HG03439 (cell line): ENCODE data around the gene KIDINS220.

Source experiments
- ATAC-seq: cut with Tn5 transposase; IDR thresholded peaks from one replicate; pipeline ENCODE4 v1.9.1; 2021; ENCODE audit warnings: mild to moderate bottlenecking, moderate library complexity; ENCODE audit not compliant: unreplicated experiment

KIDINS220 gene

DNA sequence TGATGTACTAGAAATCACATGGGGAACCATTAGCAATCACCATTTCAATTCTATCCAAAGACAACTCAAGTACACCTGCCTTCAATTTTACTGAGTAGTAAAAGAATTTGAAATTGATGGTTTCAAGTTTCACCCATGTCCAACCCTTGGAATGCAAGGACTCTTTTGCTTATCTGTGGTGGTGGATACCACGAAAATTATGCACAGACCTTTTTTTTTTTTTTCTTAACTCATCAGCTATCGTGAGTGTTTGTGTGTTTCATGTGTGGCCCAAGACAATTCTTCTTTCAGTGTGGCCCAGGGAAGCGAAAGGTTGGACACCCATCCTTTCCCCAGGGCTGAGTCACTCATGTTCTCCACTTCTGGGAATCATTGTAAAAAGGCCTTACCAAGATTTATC, 132.5 kb downstream of the KIDINS220 start:
- no peak for ATAC-seq

DNA sequence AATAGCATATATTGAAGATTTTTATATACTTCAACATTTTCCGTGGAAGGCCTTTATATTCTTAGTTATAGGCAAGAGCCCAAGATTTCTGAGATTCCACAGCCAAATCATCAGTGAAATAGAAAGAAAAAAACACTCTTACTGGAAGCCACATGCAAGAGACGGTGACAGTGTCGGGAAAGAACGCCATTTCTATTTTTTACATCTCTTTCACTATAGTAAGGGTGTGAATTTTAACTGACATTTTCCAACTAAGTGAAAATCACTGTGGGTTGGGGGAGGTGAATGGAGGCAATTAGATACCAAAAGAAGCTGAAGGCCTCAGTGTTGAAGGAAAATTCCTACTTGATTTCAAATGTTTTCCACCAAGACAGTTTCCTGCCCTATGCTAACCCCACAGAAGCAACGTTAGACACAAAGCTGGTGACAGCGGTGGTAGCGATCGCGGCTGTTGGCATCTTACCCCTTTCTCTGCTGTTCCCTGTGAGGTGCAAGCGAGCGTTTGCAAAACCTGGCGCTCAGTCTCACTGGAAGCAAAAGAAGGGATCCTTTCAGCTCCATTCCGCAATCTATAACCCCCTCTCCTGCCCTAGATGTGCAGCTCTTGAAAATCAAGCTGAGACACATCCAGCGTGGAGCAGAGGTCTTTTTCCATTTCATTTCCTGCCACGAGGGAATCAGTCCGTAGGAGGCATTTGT, 135.6 kb downstream of the KIDINS220 start:
- no peak for ATAC-seq

DNA sequence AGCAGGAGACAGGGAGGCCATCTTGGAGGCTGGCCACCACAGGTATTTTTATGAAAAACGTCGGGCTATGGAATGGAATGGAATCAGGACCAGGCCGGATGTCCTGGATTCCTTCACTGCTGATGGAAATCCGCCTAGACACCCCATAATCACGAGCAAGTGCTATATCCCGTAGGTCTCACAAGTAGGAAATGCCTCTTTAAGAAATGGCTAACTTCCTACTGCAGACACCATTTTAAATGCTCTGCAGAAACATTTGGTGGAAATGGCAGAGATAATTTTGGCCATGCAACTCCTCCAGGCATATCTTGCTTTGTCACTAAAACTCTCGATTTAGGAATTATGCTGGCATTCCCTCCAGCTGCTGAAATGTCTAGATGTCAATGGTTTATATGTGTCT, 137.6 kb downstream of the KIDINS220 start:
- no peak for ATAC-seq

DNA sequence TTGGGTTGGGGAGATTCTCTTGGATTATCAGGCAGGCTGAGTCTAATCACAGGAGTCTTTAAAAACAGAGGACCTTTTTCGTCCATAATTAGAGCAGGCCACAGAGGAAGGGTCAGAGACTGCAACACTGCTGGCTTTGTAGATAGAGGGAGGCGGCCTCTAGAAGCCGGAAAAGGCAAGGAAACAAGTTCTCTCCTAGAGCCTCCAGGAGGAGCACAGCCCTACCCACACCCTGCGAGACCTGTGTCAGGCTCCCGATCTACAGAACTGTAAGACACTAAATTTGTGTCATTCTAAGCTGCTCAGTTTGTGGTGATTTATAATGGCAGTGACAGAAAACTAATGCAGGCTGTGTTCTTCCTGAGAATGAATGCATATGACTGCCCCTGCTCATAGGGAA, 140.2 kb downstream of the KIDINS220 start:
- no peak for ATAC-seq

DNA sequence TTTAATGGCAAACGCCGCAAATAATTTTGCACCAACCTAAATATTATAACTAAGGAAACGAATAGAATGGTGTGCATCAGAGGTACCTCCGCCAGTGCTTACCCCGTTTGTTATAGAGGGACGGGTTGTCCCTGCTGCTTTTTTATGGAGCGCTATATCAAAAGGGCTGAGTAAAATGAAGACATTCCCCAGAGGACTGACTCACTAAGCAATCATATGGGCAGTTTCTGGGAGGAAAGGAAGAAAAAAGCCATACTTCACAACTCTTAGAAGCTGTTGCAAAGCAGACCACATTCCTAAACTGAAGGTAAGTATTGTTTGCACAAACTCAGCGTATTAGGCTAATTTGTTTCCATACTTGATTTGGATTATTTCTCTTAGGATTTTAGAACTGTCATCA, 142.7 kb downstream of the KIDINS220 start:
- no peak for ATAC-seq

DNA sequence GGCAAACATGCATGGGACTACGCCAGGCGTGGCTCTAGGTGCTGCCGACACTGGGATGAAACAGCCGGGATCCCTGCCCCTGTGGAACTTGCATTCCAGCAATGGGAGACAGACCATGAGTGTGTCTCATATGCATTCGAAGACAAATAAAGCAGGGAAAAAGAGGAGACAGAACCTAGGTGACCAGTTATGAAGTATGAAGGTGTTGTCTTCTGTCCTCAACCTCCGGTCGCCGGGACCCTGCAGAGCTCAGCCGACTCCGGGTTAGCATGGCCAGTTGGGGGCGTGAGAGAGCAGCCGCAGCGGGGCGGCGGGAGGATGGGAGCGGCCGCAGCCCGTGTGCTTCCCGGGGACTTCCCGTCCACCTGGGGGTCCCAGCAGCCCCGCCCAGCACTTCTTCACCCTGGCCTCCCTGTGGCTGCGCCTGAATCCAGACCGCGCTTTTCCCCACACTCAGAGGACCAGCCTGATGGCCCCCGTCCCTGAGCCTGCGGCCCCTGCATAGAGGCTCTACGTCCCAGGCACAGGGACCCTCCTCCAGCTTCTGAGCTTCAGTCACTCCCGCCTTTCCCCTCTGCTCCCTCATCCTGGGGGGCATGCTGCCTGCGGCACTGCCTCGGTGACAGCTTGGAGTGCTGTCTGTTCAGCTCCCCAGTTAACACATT, 144.1 kb downstream of the KIDINS220 start:
- no peak for ATAC-seq

DNA sequence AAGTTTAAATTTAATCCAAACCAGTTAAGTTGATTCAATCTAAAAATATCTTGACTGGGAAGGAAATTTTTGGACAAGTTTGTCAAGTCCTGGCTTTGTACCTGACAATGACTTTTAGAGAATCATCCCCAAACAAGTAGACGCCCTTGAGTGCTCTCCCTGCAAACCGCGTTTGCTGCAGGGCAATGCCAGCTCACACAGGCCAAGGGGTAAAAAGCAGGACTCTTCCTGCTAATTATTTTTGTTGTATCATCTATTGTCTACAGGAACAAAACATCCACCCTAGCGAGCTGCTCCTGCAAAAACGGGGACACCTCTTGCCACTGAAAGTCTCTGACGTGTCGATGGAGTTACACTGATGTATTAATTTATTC, 144.6 kb downstream of the KIDINS220 start:
- no peak for ATAC-seq

DNA sequence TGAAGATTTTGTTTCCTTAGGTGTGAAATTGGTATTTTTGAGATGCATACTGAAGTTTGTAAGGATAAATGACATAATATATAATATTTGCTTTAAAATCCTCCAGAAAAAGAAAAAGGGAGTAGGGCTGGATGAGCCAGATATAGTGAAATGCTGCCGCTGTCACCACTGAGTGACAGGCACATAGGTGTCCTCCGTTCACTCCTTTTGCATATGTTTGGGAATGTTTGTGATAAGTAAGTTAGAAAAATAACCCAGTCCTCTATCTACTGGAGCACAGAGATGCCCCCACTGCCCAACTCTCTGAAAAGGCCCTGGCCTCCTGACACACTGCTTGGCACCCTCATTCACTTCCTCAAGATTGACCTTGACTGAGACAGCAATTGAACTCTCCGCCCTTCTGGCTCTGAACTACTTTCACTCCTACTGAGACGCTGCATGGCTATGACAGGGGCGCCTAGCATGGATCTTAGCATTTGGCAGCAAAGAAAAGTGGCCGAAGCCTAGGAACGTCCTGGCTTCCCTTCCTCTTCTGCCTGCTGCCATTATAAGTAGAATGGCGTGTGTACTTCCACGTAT, 145.5 kb downstream of the KIDINS220 start:
- no peak for ATAC-seq

DNA sequence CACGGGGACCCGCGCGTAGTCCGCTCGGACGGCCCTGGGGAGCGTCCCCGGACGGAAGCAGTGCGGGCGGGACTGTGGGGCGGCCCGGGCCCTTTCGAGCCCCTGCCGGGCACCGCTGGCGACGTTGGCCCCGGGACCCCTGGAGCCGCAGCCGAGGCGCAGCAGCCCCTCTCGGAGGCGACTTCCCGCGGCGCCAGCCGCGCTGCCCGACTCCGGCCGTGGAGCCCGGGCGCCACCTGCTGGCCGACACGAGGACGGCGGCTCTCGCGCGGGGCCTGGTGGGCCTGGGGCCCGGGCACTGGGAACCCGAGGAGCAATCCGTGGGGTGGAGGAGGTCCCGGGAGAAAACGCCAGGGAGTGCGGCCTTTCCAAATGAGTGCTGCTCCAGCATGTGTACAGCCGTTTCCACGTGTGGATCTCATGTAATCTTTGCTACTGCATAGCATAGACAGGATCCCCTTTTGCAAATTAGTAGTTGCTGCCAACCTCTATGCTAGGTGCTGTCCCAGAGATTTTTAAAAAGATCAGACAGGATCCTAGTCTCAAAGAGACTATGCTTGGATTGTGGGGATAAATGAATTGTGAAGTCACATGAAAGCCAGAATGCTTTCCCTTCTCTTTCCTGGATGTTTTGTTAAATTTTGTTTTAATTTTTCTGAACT, 151.6 kb downstream of the KIDINS220 start:
- ATAC-seq: no peak

DNA sequence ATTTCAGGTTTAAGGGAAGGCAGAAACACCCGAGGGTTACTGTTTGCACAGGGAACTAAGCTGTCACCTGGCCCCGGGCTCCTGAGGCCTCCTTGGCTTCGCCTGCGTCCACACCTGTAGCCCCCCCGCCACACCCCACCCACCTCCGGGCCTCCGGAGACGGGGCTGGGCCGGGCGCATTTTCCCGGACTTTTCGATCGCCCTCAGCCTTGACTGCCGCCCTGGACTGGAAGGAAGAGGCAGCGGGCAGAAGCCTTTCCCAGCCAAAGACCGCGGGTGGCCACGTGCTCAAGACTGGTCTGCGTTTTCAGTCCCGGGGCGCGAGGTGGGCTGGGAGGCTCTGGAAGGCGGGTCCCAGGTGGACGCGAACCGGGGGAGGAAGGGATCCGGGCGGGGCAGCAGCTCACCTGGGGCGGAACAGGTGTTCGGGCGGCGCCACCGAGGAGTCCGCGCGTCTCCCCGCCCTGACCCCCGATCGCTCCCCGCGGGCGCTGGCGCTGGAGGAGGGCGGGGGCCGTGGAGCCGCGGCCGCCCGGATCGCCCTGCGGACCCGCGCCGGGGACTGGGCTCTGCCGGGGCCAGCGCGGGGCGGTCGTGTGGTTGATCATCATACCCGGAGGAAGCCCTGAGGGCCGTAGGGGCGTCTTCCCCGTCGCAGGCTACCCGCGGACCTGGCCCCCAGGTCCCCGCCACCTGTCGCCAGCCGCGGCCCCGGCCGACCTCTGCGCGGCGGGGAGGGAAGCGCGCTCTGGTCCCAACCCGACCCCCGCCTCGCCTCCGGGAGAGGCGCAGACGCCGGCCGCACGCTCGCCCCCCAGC, 152.3 kb downstream of the KIDINS220 start:
- no peak for ATAC-seq

DNA sequence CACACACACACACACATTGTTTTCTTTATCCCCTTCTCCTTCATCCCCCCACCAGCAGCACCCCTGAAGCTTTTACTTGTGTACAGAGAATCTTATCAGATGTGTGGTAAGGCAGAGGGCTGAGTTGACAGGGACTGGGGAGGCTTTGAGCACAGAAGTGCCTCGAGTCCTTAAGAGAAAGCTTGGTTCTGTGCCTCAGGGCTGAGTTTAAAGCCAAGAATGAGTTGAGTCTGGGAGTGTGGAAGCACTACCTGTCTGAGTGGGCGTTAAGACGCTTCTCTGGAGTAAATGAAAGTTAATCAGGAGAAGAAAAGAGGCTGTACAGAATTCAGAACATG, 152.9 kb downstream of the KIDINS220 start:
- ATAC-seq: no peak

DNA sequence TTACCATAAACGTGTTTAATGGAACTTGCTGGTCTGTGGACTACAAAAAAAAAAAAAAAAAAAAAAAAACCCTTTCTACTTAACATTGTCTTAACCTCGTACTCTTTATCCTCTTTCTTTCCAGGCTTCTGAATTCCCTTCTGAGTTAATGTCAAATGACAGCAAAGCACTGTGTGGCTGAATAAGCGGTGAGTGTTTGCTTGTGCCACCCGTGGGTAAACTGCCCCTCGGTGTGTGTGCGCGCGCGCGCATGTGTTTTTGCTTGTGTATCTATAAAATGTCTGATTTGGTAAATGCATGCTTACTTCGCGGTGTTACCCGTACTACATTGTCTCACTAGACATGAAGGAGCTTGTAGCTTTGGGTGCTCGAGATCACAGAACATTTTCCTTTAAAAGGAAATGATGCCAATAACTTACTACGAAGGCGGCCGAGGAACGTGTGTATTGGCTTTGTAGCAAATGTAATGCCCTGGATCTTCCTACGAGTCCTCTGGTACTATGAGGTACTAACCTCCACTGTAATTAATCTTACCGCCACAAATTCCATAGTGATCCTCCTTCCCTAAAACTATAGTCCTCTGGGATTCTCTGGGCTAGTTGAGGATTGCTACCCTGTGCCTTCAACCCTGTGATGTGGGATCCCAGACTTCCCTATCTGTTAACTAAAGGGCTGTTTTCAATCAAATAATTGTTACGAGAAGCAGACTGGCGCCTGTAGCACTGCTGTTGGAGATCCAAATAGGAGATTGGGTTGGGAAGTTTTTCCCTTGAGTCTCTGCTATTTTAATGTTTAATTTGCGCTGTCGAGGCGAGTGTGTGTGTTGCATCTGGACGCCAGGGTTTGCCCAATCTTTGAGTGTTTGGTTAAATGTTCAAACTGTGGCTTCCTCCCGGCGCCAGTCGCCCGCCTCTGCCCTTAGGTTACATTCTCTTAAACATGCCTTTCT, 154.4 kb downstream of the KIDINS220 start:
- ATAC-seq: no peak

DNA sequence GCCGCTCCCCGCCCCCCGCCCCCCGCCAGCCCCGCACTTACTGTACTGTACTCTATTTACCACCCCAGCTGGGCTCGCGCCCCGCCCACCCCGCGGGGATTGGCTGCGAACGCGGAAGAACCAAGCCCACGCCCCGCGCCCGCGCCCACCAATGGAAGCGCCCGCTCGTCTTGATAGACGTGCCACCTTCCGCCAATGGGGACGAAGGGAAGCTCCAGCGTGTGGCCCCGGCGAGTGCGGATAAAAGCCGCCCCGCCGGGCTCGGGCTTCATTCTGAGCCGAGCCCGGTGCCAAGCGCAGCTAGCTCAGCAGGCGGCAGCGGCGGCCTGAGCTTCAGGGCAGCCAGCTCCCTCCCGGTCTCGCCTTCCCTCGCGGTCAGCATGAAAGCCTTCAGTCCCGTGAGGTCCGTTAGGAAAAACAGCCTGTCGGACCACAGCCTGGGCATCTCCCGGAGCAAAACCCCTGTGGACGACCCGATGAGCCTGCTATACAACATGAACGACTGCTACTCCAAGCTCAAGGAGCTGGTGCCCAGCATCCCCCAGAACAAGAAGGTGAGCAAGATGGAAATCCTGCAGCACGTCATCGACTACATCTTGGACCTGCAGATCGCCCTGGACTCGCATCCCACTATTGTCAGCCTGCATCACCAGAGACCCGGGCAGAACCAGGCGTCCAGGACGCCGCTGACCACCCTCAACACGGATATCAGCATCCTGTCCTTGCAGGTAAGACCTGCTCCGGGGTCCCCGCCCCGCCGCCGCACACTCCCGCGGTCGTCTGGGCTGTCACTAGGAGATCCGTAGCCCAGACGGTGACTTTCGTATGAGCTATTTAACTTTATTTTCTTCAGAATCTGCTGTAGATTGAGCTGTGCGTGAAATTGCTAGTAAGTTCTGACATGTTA, 155.4 kb downstream of the KIDINS220 start, which contains the start of gene ID2:
Gene ID2, plus strand, starts transcription at position 271 of the 907 bp plus-strand sequence. Its CDS starts 110 bp downstream, at position 381.
- ATAC-seq: peak; percentile 61

DNA sequence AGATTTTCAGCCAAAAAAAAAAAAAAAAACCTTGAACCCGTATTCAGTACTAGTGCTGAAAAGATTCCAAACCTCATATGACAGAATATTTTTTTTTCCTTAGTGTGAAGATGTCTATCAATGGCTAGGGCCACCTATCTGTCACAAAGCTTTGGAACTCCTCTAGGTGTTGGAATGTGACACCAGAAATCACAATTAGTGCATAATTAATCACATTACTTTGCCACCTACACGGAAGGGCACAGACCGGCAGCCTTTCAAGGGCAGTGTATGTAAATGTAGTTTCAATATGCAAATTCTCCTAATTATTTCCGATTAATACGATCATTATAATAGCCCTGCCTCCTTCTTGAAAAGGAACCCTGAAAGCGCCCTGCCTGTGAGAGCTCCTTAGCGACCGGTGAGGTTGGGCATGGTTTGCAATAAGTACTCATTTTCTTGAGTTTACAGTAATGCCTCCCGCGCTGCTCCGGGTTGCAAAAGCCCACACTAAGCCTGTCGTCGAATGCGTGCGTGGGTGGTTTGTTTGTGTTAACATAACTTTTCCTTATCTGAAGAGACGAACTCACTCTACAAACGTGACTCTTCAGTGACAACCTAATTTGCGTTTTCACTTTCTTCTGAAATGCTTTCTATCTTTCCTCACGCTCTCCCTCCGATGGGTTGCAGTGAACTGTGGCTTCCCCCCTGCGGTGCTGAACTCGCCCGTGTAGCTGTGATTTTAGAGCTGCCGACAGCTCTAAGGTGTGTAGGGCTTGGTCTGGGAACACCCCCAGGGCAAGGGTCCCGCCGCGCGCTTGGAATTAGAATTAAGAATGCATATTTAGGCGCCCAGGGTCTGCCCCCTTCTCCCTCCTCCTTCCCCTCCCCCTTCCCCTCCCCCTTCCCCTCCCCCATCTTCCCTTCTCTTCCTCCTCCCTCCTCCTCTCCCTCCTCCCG, 156.3 kb downstream of the KIDINS220 start:
- no peak for ATAC-seq

DNA sequence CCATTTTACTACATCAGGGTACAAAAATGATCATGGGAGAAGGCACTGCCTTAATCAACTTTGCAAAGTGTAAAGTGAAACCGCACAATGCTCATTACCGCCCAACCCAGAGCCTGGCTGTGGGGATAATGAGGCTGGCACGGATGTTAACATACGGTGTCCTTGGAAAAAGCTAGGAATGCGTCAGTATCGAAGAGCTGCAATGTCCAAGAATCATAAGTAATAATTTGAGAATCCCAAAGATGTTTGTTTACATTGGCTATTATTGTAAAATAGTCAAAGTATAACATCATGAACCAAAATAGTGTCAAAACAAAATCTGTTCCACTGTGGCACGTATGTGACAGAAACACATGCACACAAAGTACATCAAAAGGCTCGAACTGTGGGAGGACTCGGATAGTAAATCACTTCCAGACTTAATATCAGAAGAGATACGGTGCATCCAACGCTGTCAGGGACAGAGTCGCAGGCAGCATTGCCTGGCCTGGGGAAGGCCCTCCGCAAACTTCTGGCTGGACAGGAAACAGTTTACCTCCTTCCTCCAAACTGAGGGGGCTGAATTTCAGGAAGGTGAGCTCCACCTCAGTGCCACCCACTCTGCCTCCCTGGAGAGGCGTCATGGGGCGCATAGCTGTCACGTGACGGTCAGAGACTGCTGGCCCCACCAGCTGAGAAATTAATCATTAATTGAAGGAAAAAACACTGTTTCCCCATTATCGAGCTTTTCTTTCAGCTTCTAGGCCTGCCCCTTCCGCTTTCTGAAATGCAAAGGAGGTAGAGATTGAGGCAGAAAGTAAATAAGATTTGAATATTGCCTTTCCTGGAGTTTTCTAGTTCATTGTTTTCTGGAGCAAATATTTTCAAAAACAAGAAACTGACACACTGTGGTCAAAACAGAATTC, 157.3 kb downstream of the KIDINS220 start:
- no peak for ATAC-seq

DNA sequence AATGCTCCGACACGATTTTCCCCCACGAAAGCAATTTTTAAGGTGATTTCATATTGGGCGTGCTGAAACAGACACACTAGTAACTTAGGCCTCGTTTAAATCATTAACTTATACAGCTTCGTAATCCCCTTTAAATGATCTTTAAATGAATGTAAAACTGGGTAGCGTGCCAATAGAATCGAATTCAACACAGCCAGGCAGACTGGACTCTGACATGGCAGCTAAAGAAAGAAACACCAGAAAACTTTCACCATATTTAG, 157.9 kb downstream of the KIDINS220 start:
- ATAC-seq: no peak
